OCI-LY3 (cell line): Measurements from ENCODE around the gene AIG1.

Experiments used
- EZH2phosphoT487 ChIP-seq: fragments of 200-600 bp; shearing (Covaris generic); IDR thresholded peaks from 2 replicates; pipeline ENCODE4 v1.6.1; 2018; ENCODE audit warnings: antibody characterized with exemption, mixed run types, low read depth
- TF ChIP-seq, protein P1 (sequence below): fragments of 200-600, 300-600 bp; sonication (generic); IDR thresholded peaks from 2 replicates; pipeline ENCODE4 v1.5.1; 2014; ENCODE audit warnings: antibody characterized with exemption, low read length, low read depth

GRCh38 chr6:143375022-143375585 is 314.4 kb downstream of the AIG1 start:
- TF ChIP-seq, protein P1, sequence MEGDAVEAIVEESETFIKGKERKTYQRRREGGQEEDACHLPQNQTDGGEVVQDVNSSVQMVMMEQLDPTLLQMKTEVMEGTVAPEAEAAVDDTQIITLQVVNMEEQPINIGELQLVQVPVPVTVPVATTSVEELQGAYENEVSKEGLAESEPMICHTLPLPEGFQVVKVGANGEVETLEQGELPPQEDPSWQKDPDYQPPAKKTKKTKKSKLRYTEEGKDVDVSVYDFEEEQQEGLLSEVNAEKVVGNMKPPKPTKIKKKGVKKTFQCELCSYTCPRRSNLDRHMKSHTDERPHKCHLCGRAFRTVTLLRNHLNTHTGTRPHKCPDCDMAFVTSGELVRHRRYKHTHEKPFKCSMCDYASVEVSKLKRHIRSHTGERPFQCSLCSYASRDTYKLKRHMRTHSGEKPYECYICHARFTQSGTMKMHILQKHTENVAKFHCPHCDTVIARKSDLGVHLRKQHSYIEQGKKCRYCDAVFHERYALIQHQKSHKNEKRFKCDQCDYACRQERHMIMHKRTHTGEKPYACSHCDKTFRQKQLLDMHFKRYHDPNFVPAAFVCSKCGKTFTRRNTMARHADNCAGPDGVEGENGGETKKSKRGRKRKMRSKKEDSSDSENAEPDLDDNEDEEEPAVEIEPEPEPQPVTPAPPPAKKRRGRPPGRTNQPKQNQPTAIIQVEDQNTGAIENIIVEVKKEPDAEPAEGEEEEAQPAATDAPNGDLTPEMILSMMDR, result no peak
- TF ChIP-seq EZH2phosphoT487, result no peak
